Measurements from ENCODE around the gene SIMC1. TPM values are rescaled to one million over a fixed set of nuclear protein-coding genes. Genes with fewer than 3 reads are reported as not detected.
"Not testable (repeated sequence)": the region's sequence is repeated elsewhere in the genome, so short reads cannot be mapped to it uniquely, and the experiment has no call there.

The SIMC1 gene
- total and polyA plus RNA-seq, 5 donors from 2014 or later = 6.1 to 21.1 (median 8.3) TPM

DNA sequence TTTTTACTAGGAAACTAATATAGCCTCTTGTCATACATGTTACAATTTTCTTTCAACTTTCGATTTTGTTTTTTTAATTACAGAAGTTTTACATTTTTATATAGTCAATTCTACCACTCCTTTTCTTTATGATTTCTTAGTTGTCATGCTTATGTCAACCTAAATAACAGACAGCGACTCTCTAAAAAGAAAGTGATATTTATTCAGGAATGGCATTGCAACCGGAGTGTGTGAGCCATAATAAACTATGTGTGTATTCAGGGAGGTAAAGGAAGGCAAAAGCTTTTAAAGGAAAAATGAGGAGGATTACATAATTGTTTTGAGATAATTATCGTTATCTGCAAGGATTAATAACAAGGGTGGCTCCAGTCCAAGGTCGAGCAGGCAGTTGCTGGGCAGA is 7.3 kb downstream of the SIMC1 start:
- H3K4me1 Mint-ChIP-seq = peaks cover 0 to 15% (median 6%) of the 10 kb centered on the region in 4 donors
- not testable (repeated sequence) for H3K36me3 Mint-ChIP-seq, H3K27ac Mint-ChIP-seq

DNA sequence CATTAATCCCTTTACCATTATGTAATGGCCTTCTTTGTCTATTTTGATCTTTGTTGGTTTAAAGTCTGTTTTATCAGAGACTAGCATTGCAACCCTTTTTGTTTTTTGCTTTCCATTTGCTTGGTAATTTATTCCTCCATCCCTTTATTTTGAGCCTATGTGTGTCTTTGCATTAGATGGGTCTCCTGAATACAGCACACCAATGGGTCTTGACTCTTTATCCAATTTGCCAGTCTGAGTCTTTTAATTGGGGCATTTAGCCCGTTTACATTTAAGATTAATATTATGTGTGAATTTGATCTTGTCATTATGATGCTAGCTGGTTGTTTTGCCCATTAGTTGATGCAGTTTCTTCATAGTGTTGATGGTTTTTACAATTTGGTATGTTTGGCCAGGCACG is 12.5 kb downstream of the SIMC1 start:
- H3K9me3 Mint-ChIP-seq; H3K27me3 ChIP-seq (ENCODE audit: control insufficient read depth, insufficient read depth, low read length); H3K4me3 ChIP-seq (ENCODE audit: low read depth, low read length); H3K9me3 ChIP-seq (ENCODE audit: control insufficient read depth in 2 of 2, low read length in 2 of 2); H3K27ac Mint-ChIP-seq; H3K27me3 Mint-ChIP-seq; H3K36me3 Mint-ChIP-seq; ATAC-seq (ENCODE audit: low read depth in 2 of 2); H3K27ac ChIP-seq (ENCODE audit: insufficient read depth, low read length, poor library complexity, severe bottlenecking); DNase-seq; H3K4me1 ChIP-seq (ENCODE audit: control insufficient read depth, insufficient read depth, low read length, poor library complexity, severe bottlenecking); H3K36me3 ChIP-seq (ENCODE audit: control insufficient read depth, insufficient read depth, low read length); H3K4me3 Mint-ChIP-seq: not testable (repeated sequence)
- H3K4me1 Mint-ChIP-seq = peaks cover 0 to 14% (median 8%) of the 10 kb centered on the region in 4 donors

More for the DNA sequence above, 7.3 kb downstream of the SIMC1 start:
- H3K9me3 ChIP-seq (ENCODE audit: control insufficient read depth in 2 of 2, low read length in 2 of 2); H3K27me3 Mint-ChIP-seq; H3K9me3 Mint-ChIP-seq; ATAC-seq (ENCODE audit: low read depth in 2 of 2); H3K27ac ChIP-seq (ENCODE audit: insufficient read depth, low read length, poor library complexity, severe bottlenecking); H3K36me3 ChIP-seq (ENCODE audit: control insufficient read depth, insufficient read depth, low read length); H3K4me3 ChIP-seq (ENCODE audit: low read depth, low read length); H3K4me1 ChIP-seq (ENCODE audit: control insufficient read depth, insufficient read depth, low read length, poor library complexity, severe bottlenecking); DNase-seq; H3K4me3 Mint-ChIP-seq; H3K27me3 ChIP-seq (ENCODE audit: control insufficient read depth, insufficient read depth, low read length): not testable (repeated sequence)

DNA sequence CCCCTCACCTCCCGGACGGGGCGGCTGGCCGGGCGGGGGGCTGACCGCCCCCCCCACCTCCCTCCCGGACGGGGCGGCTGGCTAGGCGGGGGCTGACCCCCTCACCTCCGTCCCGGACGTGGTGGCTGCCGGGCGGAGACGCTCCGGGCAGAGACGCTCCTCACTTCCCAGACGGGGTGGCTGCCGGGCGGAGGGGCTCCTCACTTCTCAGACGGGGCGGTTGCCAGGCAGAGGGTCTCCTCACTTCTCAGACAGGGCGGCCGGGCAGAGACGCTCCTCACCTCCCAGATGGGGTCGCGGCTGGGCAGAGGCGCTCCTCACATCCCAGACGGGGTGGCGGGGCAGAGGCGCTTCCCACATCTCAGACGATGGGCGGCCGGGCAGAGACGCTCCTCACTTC is 13.9 kb downstream of the SIMC1 start:
- DNase-seq; H3K27me3 ChIP-seq (ENCODE audit: control insufficient read depth, insufficient read depth, low read length); H3K4me3 Mint-ChIP-seq; H3K27ac Mint-ChIP-seq; H3K27me3 Mint-ChIP-seq; H3K9me3 ChIP-seq (ENCODE audit: control insufficient read depth in 2 of 2, low read length in 2 of 2); H3K4me1 ChIP-seq (ENCODE audit: control insufficient read depth, insufficient read depth, low read length, poor library complexity, severe bottlenecking); H3K27ac ChIP-seq (ENCODE audit: insufficient read depth, low read length, poor library complexity, severe bottlenecking); ATAC-seq (ENCODE audit: low read depth in 2 of 2); H3K36me3 Mint-ChIP-seq; H3K9me3 Mint-ChIP-seq; H3K36me3 ChIP-seq (ENCODE audit: control insufficient read depth, insufficient read depth, low read length); H3K4me3 ChIP-seq (ENCODE audit: low read depth, low read length): not testable (repeated sequence)
- peaks cover 0 to 14% (median 8%) of the 10 kb centered on the region in 4 donors for H3K4me1 Mint-ChIP-seq

DNA sequence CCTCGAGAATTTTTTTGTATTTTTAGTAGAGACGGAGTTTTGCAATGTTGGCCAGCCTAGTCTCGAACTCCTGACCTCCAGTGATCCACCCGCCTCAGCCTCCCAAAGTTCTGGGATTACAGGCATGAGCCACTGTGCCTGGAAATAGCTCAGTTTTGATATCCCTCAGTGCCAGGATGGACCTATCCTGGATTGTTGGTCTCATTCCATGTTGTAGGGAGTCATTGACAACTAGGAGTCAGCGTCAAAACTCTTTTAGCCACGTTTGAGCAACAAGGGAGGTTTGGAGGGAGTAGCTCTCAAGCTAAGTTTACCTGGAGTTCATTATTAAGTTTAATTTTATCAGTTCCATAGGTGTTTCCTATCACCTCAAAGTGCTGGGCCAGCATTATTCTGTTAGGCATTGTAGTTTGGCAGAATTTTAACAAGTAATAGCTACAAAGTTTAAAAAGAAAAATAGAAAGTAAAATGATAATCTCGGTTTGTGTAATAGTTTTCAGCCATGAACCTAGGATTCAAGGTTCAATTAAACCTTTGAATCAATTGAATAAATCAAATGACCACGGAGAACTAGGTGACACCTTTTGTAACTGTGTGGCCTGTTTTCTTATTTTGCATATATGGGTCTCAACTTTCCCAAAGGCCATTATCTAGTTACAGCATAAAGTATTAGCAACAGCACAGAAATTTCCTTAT is 15.3 kb downstream of the SIMC1 start:
- ATAC-seq (ENCODE audit: low read depth in 2 of 2); H3K27me3 ChIP-seq (ENCODE audit: control insufficient read depth, insufficient read depth, low read length): not testable (repeated sequence)

DNA sequence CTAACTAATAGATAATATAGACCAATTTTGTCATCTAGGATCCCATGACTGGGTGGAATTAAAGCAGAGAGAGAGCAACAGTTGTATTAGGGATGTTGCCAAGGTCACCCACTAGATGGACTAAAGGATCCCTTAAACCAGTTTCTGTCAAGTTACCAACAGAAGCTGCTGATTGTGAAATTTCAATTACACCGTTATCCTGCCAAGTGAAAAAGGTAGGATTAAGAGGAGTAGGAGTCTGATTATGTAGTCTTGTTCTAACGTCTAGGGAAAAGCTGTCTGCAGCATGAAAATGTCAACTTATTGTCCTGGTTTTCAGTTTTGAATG is 15.8 kb downstream of the SIMC1 start:
- H3K27ac ChIP-seq (ENCODE audit: insufficient read depth, low read length, poor library complexity, severe bottlenecking); H3K27me3 ChIP-seq (ENCODE audit: control insufficient read depth, insufficient read depth, low read length); H3K4me1 ChIP-seq (ENCODE audit: control insufficient read depth, insufficient read depth, low read length, poor library complexity, severe bottlenecking); H3K36me3 Mint-ChIP-seq; H3K27ac Mint-ChIP-seq; H3K4me3 ChIP-seq (ENCODE audit: low read depth, low read length); H3K27me3 Mint-ChIP-seq; H3K9me3 Mint-ChIP-seq; H3K4me3 Mint-ChIP-seq; H3K36me3 ChIP-seq (ENCODE audit: control insufficient read depth, insufficient read depth, low read length); ATAC-seq (ENCODE audit: low read depth in 2 of 2); H3K9me3 ChIP-seq (ENCODE audit: control insufficient read depth in 2 of 2, low read length in 2 of 2); DNase-seq: not testable (repeated sequence)
- peaks cover 0 to 14% (median 3%) of the 10 kb centered on the region in 4 donors for H3K4me1 Mint-ChIP-seq

More for the DNA sequence above, 15.3 kb downstream of the SIMC1 start:
- H3K9me3 Mint-ChIP-seq; H3K27ac ChIP-seq (ENCODE audit: insufficient read depth, low read length, poor library complexity, severe bottlenecking); H3K4me1 ChIP-seq (ENCODE audit: control insufficient read depth, insufficient read depth, low read length, poor library complexity, severe bottlenecking); H3K27me3 Mint-ChIP-seq; H3K36me3 Mint-ChIP-seq; H3K27ac Mint-ChIP-seq; H3K4me3 Mint-ChIP-seq; H3K9me3 ChIP-seq (ENCODE audit: control insufficient read depth in 2 of 2, low read length in 2 of 2); DNase-seq; H3K36me3 ChIP-seq (ENCODE audit: control insufficient read depth, insufficient read depth, low read length); H3K4me3 ChIP-seq (ENCODE audit: low read depth, low read length): not testable (repeated sequence)
- peaks cover 0 to 14% (median 4%) of the 10 kb centered on the region in 4 donors for H3K4me1 Mint-ChIP-seq

DNA sequence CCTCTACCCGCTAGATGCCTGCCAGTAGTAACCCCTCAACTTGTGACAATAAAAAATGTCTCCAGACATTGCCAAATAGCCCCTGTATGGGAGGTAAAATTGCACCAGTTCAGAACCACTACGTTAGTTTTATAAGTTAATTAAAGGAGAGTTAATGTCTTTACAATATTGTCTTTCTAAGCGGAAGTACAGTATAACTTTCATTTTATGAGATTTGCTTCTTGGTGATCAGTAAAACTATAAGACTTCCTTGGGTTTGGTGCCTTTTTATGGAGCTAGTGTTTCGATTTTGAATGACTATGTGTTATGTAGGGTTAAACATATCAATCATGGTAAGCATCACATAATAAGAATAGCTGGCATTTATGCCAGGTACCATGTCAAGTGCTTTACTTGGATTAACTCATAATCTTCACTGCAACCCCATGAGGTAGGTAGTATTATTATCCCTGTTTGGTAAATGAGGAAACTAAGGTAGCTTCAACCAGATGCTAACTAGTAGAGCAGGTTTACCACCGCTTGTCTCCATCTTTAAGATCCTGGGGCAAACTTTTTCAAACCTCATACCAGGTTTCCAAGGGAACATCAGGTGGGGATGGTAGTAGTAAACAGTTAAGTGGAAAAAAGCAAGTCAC is 19.8 kb downstream of the SIMC1 start:
- not testable (repeated sequence) for H3K27ac ChIP-seq (ENCODE audit: insufficient read depth, low read length, poor library complexity, severe bottlenecking); H3K27ac Mint-ChIP-seq; H3K4me1 Mint-ChIP-seq; H3K9me3 Mint-ChIP-seq; H3K9me3 ChIP-seq (ENCODE audit: control insufficient read depth in 2 of 2, low read length in 2 of 2); H3K36me3 Mint-ChIP-seq; H3K4me3 ChIP-seq (ENCODE audit: low read depth, low read length); H3K4me3 Mint-ChIP-seq; H3K4me1 ChIP-seq (ENCODE audit: control insufficient read depth, insufficient read depth, low read length, poor library complexity, severe bottlenecking); ATAC-seq (ENCODE audit: low read depth in 2 of 2); DNase-seq; H3K36me3 ChIP-seq (ENCODE audit: control insufficient read depth, insufficient read depth, low read length); H3K27me3 ChIP-seq (ENCODE audit: control insufficient read depth, insufficient read depth, low read length); H3K27me3 Mint-ChIP-seq

DNA sequence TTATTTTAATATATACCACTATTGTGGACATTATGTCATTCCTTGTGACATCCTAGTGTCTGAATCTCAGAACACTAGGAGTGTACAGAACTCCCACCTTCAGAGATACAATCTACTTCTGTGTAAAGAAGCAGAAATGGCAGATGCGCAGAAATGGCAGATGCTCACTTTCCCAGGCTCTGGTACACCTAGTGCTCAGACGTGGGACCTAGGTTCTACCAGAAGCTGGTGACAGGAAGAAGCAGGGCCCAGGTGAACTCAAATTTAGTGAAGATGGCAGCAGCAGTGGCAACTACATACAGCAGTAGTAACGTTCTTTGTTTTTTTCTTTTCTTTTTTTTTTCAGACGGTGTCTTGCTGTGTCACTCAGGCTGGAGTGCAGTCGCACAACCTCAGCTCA is 22.5 kb downstream of the SIMC1 start:
- H3K27me3 ChIP-seq (ENCODE audit: control insufficient read depth, insufficient read depth, low read length); H3K27ac ChIP-seq (ENCODE audit: insufficient read depth, low read length, poor library complexity, severe bottlenecking); H3K9me3 ChIP-seq (ENCODE audit: control insufficient read depth in 2 of 2, low read length in 2 of 2); ATAC-seq (ENCODE audit: low read depth in 2 of 2); H3K4me3 Mint-ChIP-seq; H3K4me1 ChIP-seq (ENCODE audit: control insufficient read depth, insufficient read depth, low read length, poor library complexity, severe bottlenecking); H3K4me1 Mint-ChIP-seq; H3K4me3 ChIP-seq (ENCODE audit: low read depth, low read length); DNase-seq; H3K9me3 Mint-ChIP-seq; H3K36me3 Mint-ChIP-seq; H3K27ac Mint-ChIP-seq; H3K27me3 Mint-ChIP-seq; H3K36me3 ChIP-seq (ENCODE audit: control insufficient read depth, insufficient read depth, low read length): not testable (repeated sequence)

GRCh38 chr5:176266448-176266847 is 28.2 kb downstream of the SIMC1 start:
- not testable (repeated sequence) for H3K36me3 ChIP-seq (ENCODE audit: control insufficient read depth, insufficient read depth, low read length); H3K4me3 ChIP-seq (ENCODE audit: low read depth, low read length); H3K4me3 Mint-ChIP-seq; H3K27ac Mint-ChIP-seq; DNase-seq; H3K27ac ChIP-seq (ENCODE audit: insufficient read depth, low read length, poor library complexity, severe bottlenecking); H3K4me1 Mint-ChIP-seq; H3K27me3 ChIP-seq (ENCODE audit: control insufficient read depth, insufficient read depth, low read length); H3K27me3 Mint-ChIP-seq; H3K9me3 ChIP-seq (ENCODE audit: control insufficient read depth in 2 of 2, low read length in 2 of 2); H3K4me1 ChIP-seq (ENCODE audit: control insufficient read depth, insufficient read depth, low read length, poor library complexity, severe bottlenecking); H3K9me3 Mint-ChIP-seq
- peak in 1 of 2 donors; percentile 24 for ATAC-seq (ENCODE audit: low read depth in 2 of 2)
- peaks cover 14% of the 10 kb centered on the region for H3K36me3 Mint-ChIP-seq

Measured in CD4-positive, CD25-positive, alpha-beta regulatory T cell (primary cell).